Lower leg skin (tissue), 3 donors: Measurements from ENCODE around the gene GIGYF2.

Experiments used
- POLR2A ChIP-seq, 2 donors: fragments of 450-650 bp; IDR thresholded peaks; one replicate each; pipeline ENCODE4 v1.6.1; 2016 to 2017; ENCODE audit warnings: antibody characterized with exemption in 2 of 2, mild to moderate bottlenecking in 1 of 2, moderate library complexity in 1 of 2
- TF ChIP-seq, protein P1 (sequence below), 3 donors: fragments of 450-650 bp; IDR thresholded peaks; one replicate each; pipeline ENCODE4 v1.5.1; 2016; ENCODE audit warnings: antibody characterized with exemption in 3 of 3, mild to moderate bottlenecking in 3 of 3, moderate library complexity in 2 of 3

GRCh38 chr2:232696609-232697058 lies 497 bp upstream of the GIGYF2 start:
- no peak for TF ChIP-seq POLR2A (IDR thresholded peaks at IDR 0.05)
- TF ChIP-seq, protein P1, sequence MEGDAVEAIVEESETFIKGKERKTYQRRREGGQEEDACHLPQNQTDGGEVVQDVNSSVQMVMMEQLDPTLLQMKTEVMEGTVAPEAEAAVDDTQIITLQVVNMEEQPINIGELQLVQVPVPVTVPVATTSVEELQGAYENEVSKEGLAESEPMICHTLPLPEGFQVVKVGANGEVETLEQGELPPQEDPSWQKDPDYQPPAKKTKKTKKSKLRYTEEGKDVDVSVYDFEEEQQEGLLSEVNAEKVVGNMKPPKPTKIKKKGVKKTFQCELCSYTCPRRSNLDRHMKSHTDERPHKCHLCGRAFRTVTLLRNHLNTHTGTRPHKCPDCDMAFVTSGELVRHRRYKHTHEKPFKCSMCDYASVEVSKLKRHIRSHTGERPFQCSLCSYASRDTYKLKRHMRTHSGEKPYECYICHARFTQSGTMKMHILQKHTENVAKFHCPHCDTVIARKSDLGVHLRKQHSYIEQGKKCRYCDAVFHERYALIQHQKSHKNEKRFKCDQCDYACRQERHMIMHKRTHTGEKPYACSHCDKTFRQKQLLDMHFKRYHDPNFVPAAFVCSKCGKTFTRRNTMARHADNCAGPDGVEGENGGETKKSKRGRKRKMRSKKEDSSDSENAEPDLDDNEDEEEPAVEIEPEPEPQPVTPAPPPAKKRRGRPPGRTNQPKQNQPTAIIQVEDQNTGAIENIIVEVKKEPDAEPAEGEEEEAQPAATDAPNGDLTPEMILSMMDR (IDR thresholded peaks at IDR 0.05), result no peak
